LNCAP (cell line): ENCODE data around the gene TRIM42.

Source experiments
- TF ChIP-seq, protein P1 (sequence below): fragments of 450-650 bp; IDR thresholded peaks from 2 replicates; pipeline ENCODE4 v1.5.1; 2017; ENCODE audit warnings: mild to moderate bottlenecking

TRIM42 gene

DNA sequence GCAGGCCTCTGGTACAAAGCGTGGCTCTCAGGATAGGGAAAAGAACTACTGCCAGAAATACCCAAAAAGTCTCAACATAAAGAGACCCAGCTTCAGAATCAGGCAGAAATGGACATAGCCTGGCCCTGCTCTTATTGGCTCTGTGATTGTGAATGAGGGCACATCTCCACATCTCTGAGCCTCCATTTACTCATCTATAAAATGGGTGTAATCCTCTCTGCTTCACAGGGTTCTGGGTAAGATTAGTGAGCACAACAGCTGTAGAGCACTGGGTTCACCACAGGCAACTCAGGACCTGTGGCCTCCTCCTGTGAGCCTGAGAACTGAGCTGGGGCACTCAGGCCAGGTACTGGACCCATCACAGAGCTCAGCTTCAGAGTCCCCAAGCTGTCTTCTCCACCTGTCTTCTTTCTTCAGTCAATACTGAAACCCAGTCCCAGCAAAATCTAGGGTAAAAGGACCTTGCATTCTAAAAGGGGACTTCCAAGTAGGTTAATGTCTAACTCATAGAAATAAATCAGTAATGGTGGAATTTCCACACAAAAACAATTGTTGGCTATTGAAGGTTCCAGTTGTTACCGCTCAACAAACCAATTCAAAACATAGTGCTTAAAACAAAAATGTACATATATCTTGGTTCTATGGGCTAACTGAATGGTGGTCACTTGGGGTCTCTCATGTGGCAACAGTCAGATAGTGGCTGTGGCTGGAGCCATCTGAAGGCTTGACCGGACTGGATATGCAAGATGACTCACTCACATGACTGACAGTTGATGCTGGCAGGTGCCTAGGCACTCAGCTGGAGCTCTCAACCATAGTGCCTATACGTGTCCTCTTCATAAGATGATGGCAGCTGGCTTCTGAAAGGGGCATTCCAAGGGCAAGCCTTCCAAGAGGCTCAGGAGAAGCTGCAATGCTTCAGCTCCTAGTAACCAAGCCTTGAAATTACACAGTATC is 47.3 kb downstream of the TRIM42 start:
- TF ChIP-seq, protein P1, sequence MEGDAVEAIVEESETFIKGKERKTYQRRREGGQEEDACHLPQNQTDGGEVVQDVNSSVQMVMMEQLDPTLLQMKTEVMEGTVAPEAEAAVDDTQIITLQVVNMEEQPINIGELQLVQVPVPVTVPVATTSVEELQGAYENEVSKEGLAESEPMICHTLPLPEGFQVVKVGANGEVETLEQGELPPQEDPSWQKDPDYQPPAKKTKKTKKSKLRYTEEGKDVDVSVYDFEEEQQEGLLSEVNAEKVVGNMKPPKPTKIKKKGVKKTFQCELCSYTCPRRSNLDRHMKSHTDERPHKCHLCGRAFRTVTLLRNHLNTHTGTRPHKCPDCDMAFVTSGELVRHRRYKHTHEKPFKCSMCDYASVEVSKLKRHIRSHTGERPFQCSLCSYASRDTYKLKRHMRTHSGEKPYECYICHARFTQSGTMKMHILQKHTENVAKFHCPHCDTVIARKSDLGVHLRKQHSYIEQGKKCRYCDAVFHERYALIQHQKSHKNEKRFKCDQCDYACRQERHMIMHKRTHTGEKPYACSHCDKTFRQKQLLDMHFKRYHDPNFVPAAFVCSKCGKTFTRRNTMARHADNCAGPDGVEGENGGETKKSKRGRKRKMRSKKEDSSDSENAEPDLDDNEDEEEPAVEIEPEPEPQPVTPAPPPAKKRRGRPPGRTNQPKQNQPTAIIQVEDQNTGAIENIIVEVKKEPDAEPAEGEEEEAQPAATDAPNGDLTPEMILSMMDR = no peak

DNA sequence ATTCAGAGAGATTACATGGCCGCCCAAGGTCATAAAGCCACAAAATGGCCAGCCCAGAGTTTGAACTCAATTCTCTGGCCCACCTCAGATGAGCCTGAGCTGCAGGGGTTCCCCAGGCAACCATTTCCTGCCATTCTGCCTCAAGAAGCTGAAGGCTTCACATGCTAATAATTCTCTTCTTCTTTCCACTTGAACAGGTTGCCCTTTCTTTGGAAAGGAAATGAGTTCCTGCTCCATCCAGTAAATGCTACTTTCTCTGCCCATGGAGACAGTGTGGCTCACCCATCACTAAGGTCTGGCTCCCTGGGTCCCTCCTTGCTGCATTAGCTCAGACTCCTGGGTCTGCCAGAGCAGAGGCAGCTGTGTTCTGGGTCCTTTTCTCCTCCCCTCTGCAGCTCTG is 48.2 kb downstream of the TRIM42 start:
- TF ChIP-seq, protein P1 = no peak

- TF ChIP-seq, protein P1 = no peak
Measured at GRCh38 chr3:140727886-140728285, 50.0 kb downstream of the TRIM42 start.

DNA sequence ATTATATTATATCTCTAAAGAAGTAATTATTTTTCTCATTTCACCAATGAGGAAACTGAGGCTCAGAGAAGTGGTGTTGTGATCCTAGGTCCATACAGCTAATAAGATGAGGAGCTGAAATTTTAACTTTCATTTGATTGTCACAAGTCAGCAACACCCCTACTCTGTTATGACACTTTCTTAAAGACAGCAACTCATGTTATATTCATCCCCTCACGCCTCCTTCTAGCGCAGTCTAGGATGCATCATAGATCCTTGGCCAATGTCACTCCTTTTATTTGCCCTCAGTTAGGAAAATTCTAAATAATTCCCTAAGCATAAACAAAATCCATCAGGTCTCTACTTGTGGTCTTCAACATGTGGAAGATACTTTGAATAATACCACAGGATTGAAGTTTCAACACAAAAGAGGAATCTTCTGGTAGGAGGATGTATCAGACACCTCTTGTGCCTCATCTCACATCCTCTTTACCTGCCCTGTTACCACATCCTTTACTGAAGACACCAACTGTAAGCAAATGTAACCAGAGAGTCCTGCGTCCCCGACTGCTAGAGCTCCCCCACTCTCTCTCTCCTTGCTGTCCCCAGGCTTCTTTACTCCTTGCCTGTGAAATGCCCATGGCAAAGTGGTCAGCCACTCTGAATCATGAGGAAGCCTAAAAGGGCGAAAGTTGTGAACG is 53.7 kb downstream of the TRIM42 start:
- TF ChIP-seq, protein P1 = no peak

DNA sequence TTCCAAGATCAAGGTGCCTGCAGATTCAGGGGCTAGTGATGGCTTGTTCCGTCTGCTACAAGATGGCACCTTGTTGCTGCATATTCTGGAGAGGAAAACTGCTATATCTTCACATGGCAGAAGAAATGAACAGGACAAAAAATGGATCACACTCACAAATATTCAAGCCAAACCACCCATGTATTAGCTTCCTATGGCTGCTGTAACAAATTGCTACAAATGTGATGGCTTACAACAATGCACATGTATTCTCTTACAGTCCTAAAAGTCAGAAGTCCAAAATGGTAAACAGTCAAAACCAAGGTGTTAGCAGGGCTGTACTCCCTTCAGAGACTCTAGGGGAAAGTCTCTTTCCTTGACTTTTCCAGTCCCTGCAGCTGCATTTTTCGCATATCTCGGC is 55.8 kb downstream of the TRIM42 start:
- TF ChIP-seq, protein P1 = no peak

- TF ChIP-seq, protein P1 = peak; percentile 49
Measured at GRCh38 chr3:140736863-140737460, 59.1 kb downstream of the TRIM42 start.

DNA sequence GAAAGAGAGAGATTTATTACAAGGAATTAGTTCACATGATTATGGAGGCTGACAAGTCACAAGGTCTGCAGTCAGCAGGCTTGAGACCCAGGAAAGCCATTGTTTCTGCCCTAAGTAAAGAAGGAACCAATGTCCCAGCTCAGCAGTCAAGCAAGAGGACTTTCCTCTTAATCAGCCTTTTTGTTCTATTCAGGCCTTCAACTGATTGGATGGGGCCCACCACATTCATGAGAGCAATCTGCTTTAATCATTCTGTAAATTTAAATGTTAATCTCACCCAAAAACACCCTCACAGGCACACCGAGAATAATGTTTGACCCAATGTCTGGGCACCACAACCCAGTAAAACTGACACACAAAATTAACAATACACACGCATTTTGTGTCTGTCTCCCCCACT is 64.3 kb downstream of the TRIM42 start:
- TF ChIP-seq, protein P1 = no peak
